Stimulated activated CD8-positive, alpha-beta memory T cell treated with anti-CD3 and anti-CD28 coated beads, Interleukin-4, amount 100 ng/mL, for 48 hours (primary cell): ENCODE results near the gene AFTPH.

Experiments
- DNase-seq: peaks from one replicate; pipeline ENCODE4 v3.0.0-alpha.2; 2020

Gene AFTPH

DNA sequence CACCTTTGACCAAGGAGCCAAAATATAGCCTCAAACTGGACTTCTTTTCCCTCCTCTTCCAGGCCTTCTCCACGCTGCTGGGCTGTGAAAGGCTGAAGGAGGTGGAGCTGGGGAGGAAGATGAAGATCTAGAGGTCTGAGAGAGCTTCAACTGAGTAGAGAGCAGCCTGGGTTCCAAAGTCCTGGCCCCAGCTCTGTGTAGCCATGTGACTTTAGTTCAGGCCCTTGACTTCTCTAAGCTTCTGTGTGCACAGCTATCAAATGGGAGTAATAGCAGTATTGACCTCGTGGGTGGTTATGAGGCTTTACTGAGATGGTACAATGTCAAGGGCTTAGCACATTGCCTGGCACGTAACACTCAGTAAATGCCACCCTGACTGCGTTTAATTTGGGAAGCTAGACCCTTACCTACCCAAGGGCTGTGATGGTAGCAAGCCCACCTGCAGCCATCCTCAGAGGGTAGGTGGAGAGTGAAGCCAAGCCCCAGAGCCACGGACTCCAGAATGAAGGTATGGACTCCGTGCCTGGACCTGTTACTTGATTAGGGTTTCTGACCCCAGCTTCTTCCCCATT lies 91.2 kb downstream of the AFTPH start:
- no peak for DNase-seq

- DNase-seq, result no peak
Observed at GRCh38 chr2:64615844-64616536, 91.9 kb downstream of the AFTPH start.

DNA sequence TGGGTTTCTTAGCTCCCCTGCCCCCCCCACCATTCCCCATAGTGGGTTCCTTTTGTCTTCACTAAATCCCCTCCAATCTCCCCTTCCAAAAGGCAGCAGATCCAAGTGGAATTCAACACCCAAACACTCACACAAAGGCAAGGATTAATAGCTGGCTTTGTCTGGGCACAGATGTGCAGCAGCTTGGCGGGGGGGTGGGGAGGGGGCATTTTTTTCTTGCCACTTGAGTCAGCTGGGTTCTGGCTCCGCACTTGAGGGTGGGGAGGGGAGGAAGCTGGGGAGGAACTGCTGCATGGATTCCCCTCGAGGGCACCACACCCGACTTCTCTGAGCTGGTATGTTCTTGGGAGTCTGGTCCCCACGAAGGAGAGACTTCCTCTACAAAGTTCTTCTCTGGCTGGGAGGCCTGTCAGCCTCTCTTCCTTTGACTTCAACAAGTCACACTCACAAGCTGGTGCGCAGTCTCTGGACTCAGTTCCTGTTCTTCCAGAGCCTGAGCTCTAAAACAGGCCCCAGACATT lies 93.6 kb downstream of the AFTPH start:
- DNase-seq, result no peak

DNA sequence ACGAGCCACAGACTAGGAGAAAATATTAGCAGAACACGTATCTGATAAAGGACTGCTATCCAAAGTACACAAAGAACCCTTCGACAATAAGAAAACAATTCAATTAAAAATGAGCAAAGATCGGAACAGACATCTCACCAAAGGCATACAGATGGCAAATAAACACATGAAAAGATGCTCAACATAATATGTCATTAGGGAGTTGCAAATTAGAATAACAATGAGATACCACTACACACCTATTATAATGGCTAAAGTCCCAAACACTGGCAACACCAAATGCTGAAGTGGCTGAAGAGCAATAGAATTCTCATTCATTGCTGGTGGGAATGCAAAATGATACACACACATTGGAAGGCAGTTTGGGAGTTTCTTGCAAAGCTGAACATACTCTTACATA lies 96.5 kb downstream of the AFTPH start:
- no peak for DNase-seq

DNA sequence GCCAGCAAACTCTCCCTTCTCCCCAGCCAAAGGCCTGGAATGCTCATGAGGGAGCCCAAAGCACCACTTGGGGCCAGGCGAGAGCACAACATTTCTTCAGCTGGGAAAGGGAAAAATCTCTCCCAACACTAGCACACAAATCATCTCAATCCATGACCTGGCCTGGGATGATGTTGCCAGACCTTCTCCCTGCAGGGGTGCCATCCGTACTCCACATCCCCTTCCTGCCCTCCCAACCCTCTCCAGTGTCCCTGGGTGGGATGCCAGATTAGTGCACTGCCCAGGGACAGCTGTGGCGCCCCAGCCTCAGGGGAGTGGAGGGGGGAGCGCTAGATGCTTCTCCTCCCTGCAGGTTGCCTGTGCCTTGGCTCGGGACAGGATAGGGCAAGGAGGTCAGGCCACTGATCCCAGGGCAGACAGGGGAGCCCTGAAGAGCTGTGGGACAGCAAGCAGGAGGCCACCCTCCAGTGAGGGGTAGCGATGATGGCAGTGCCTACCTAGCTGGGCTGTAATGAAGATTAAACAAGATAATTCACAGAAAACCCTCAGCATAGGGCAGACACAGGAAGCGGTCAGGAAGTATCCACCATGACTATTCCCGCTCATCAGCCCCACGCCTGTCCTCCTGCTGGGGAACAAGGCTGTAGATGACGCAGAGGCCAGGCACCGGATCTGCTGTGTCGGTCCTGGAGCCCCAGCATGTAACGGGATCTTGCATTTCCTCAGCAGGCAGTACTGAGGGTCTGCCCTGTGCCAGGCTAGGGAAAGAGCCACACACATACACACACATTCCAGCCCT lies 98.5 kb downstream of the AFTPH start:
- peak; percentile 14 for DNase-seq

GRCh38 chr2:64623242-64623850 lies 99.2 kb downstream of the AFTPH start:
- DNase-seq, result peak; percentile 7

- DNase-seq, result no peak
Observed at GRCh38 chr2:64624108-64624610, 100.0 kb downstream of the AFTPH start.

DNA sequence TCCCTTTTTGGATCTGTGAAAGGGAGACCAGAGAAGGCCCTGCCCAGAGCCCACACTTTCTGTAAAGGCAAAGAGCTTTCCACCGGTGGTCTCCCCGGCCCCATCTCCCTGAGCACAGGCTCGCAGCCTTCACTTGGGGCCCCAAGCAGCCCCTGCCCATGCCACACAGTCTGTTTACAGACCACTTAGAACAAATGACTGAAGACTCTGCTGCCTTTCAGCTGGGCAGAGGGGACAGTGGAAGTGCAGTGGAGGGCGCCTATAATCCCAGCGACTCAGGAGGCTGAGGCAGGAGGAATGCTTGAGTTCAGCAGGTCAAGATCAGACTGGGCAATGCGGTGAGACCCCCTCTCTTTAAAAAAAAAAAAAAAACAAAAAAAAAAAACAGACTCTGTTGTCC lies 100.7 kb downstream of the AFTPH start:
- no peak for DNase-seq

DNA sequence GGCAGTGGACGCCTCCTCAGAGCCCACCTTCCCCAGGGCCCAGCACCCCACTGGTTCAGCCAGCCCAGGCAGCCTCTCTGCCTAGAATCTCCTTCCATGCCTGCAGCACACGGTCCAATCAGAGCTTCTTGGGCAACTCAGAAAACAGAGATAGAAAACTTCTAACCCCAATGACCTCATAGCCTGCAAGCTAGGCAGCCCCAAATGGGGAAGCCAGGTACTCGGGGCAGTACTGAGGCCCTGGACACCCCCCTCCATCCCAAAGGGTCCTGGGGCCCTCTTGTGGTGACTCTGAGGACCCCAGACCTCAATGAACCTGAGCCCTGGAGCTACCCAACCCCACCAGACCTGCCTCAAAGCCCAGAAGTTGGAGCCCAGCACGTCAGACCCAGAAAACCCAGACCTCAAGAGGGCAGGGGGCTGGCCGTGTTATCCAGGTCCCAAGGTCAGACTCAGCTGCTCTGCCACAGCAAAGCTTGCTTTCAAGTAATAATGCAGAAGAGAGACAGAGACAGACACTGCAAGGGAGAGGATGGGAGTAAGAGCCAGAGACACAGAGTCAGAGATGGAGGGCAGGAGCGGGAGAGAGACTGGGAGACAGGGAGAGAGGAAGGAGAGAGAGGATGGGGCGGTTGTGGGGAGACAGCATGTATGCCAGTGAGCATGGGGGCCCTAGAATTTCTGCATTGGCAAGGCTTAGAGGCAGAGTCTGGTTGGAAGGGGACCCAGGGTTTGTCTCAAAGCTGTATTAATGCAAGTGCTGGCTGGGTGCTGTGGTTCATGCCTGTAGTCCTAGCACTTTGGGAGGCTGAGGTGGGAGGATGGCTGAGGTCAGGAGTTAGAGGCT lies 101.4 kb downstream of the AFTPH start:
- no peak for DNase-seq

DNA sequence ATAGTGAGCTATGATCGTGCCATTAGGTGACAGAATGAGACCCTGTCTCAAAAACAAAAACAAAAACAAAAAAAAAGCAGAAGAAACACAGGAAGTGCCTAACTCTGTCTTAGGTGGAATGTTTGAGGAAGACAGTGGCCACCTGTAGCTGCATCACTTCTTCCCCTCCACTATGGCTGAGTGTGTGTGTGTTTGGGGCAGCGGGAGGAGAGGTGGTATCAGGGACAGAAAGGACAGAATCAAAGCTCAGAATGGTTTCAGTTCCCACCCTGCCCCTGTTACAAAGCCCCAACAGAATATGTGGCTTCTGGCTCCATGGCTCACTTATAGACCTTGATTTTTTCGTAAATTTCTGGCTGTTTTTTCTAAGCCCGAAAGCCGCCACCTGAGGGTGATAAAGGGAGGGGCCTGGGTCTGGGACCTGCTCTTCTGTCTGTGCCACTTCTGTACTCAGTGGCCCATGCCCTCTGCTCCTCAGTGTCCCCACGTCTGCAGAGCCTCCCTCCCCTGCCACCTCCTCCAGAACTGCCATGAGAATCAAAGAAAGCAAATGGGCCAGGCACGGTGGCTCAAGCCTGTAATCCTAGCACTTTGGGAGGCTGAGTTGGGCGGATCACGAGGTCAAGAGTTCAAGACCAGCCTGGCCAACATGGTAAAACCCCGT lies 102.2 kb downstream of the AFTPH start:
- no peak for DNase-seq

DNA sequence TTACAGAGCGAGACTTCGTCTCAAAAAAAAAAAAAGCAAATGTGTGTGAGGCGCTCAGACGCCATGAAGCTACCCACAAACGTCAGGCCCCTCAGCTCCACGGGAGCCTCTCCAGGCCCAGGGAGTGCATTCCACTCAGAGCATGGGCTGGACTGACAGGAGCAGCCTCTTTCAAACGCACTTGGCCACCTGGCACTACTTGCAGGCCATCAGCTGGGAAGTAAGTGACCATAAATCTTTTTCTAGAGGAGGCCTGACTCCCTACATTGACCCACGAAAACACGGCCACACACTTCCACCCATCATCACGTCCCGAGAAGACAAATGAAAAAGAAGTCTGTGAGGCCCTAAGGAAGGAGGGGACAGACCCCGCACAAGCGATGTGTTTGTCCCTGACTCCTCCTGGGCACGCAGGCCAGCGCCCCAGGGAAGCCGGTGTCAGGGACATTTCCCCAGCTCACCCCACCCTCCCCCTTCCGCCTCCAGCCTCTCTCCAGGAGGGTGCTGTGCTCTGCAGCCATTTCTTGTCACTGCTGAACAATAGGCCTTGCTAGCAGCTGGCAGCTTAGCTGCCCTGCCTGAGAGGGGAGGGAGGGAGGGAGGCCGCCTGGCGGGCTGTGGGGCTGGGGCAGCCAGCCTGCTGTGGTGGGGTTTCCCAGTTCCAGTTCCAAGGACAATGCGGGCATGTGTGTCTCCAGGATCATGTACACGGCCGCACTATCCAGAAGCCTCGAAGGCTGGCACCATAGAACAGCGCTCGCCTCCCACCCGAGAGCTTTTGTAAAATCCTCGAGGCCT lies 103.0 kb downstream of the AFTPH start:
- DNase-seq, result no peak

DNA sequence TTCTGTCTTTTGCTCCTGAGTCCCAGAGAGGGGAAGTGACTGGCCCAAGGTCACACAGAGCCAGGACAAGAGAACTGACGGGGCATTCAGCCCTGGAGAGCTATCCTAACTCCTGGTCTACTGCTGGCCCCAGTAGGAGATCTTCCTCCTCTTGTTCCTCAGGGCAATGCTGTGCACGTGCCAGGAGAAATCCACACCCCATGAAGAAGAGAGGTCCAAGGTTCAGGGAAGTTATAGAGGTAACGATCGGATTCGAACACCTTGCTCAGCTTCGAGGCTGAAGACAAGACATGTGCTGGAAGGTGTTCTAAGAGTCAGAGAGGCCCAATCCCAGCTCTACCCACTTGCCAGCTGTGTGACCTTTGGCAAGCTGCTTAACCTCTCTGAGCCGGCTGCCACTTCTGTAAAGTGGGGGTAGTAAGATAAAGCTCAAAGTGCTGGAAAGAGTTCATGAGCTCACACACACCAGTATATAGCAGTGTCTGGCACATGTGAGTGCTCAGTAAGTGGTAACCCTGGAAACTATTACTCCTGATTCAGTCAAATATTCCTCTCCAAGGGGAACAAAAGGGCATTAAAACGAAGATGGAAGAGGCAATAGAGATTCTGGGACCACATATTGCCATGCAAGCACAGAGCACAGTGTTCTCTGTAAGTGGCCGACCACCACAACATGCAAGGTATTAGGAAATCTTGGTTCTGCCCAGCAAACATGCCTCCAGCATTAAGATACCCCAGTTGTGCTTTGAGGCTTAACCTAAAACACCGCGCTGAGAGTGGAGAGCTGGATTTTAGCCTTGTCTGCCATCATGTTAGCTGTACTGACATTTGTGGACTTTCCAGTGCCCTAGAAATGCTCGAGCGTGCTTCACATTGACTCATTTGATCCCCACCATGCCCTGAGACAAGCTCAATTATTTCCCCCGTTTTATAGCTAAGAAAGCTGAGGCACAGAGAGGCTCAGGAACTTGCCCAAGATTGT lies 104.0 kb downstream of the AFTPH start:
- DNase-seq, result no peak

DNA sequence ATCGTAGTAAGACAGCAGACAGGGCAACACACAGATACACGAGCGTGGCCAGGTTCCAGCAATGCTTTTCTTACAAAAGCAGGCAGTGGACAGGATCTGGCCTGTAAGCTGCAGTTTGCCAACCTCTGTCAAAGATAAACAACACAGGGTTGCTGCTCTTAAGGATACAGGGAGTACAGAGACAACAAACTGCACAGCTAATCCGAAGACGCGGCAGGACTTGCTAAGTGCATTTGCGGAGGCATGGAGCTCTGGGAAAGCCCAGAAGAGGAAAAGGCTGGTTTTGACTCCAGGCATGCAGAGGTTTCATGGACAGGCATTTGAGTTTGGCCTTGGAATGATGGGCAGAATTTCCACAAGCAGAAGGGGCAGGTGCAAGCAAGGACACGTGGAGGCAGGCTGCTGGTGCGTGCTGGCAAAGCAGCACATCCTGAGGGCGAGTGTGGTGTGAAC lies 105.2 kb downstream of the AFTPH start:
- no peak for DNase-seq

DNA sequence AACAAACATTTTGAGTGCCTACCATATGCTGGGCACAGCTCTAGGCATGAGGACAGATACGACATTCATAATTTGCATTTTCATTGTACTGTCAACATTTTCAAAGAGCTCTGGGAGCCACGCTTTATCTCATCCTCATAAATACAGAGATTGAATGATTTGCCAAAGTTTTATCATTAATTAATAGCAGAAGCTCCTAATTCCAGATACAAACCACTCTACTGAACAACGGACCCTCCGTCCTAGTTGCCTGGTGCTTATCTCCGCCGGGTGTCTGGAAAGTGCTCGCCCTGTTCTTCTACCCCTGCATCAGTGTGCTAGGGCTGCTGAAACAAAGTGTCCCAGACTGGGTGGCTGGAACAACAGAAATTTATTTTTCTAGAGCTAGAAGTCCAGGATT lies 105.7 kb downstream of the AFTPH start:
- DNase-seq, result peak; percentile 3

DNA sequence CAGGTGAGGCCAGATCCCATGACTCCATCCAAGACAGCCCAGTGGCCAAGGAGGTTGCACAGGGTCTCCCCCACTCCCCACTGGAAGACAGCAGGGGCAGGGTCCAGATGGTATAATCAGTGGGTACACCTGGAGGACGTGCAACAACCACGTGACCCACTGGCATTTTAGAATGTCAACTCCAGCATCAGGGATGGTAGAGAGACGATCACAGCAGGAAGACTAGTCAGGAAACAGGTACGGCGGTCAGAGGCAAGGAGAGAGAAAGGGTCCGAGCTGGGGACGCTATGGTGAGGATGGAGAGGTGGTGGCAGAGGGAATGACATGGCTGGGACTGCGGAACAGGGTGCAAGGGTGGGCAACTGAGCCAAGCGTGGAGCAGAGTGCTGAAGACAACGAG lies 106.6 kb downstream of the AFTPH start:
- no peak for DNase-seq

DNA sequence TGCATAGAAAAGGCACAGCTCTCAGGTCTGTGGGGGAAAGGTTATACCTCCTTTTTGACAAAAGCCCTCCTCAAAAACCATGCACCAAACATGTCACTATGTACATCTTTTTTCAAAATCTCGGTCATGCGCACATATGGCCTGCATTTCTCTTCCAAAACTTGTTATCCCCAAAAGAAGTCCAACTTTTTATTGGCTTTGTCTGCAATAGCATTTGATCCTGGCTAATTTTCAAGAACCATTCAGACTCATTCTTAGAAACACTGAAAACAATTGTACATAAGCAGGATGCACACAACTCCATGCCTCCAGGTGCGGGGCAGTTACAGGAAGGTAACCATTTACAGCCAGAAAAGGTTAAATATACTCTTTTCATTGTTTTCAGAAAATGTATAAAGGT lies 107.6 kb downstream of the AFTPH start:
- no peak for DNase-seq

GRCh38 chr2:64632835-64633819 lies 109.0 kb downstream of the AFTPH start:
- no peak for DNase-seq
